CD4-positive, alpha-beta T cell treated with Interleukin-6 for 4 hours (primary cell): ENCODE results near the gene KIDINS220.
"Not testable (repeated sequence)": the region's sequence is repeated elsewhere in the genome, so short reads cannot be mapped to it uniquely, and the experiment has no call there.

Experiments
- DNase-seq: peaks from one replicate; pipeline ENCODE4 v3.0.0-alpha.2; 2020; ENCODE audit warnings: mixed read lengths

KIDINS220 gene

GRCh38 chr2:8750221-8750620 is 87.2 kb downstream of the KIDINS220 start:
- DNase-seq: no peak

GRCh38 chr2:8743261-8743660 is 94.2 kb downstream of the KIDINS220 start:
- DNase-seq: no peak

- no peak for DNase-seq
Observed at GRCh38 chr2:8740136-8740535, 97.3 kb downstream of the KIDINS220 start.

- no peak for DNase-seq
Observed at GRCh38 chr2:8737571-8738175, 99.7 kb downstream of the KIDINS220 start.

GRCh38 chr2:8732601-8733000 is 104.8 kb downstream of the KIDINS220 start:
- DNase-seq: no peak

GRCh38 chr2:8729939-8730338 is 107.5 kb downstream of the KIDINS220 start:
- no peak for DNase-seq

DNA sequence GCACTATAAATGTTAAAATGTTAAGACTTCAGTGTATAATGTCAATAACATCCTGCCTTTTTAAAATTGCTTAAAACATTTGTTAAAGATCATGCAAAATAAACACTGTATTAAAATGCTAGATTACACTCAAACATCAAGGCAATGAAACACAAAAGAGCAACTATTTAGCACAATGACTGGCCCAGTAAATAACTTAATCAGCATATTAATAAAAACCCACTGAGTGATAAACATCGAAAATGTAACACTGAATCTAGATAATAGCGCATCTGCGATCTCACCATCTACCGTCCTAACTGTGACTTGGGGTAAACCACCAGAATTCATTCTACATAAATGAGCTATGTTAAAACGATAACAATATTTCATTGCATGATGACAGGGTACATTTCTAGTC is 108.3 kb downstream of the KIDINS220 start:
- DNase-seq: not testable (repeated sequence)

DNA sequence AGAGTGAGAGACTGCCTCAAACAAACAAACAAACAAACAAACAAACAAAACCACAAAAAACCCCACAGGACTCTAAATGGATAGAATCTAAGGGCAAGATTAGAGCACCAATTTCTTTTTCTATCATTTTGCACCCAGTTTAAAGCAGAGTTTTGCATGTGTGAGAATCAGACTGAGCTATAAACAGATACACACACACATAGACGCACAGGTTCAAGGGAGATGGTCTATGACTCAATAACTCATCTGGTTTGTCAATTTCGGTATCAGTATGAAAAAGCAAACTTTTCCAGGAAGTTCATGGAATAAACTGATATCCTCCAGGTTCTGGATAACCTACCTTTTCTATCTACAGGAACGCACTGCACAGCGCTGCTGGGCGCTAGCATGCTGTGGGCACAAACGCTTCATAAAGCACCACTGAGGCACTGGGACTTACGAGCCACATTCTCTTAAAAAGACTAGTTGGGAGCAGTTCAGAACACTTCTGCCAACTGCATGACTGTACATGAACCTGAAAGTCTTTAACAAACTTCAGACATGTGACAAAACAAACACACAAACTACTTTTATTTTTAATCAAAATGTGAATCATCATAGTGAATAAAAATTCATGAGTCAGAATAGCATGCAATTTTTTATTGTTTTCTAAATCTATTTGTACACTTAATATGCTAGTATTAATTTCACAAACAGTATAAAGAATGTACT is 109.0 kb downstream of the KIDINS220 start:
- DNase-seq: no peak

- no peak for DNase-seq
Observed at GRCh38 chr2:8725838-8726237, 111.6 kb downstream of the KIDINS220 start.

DNA sequence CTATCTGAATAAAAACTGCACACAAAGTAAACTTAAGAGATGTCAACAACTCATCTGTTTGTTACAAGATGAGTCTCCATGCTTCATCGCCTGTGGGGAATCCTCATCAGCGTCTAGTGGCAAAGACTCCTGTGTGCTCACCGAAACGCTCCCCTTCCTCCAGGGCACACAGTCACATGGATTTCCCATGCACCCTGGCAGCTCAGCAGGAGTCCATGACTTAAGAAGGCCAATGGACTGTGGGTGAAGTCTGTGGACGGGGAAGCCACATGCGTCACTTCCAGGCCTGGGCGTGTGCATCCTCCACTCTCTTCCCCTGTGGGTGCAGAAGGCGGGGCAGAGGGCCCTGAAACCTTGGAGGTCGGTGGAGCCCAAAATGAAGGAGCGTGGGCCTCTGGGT is 114.4 kb downstream of the KIDINS220 start:
- DNase-seq: no peak

- no peak for DNase-seq
Observed at GRCh38 chr2:8721410-8721809, 116.0 kb downstream of the KIDINS220 start.

GRCh38 chr2:8720741-8721140 is 116.7 kb downstream of the KIDINS220 start:
- no peak for DNase-seq

GRCh38 chr2:8719528-8719927 is 117.9 kb downstream of the KIDINS220 start:
- no peak for DNase-seq

GRCh38 chr2:8714971-8715370 is 122.4 kb downstream of the KIDINS220 start:
- DNase-seq: no peak

GRCh38 chr2:8714283-8714682 is 123.1 kb downstream of the KIDINS220 start:
- DNase-seq: no peak

- DNase-seq: no peak
Observed at GRCh38 chr2:8710951-8711350, 126.5 kb downstream of the KIDINS220 start.

DNA sequence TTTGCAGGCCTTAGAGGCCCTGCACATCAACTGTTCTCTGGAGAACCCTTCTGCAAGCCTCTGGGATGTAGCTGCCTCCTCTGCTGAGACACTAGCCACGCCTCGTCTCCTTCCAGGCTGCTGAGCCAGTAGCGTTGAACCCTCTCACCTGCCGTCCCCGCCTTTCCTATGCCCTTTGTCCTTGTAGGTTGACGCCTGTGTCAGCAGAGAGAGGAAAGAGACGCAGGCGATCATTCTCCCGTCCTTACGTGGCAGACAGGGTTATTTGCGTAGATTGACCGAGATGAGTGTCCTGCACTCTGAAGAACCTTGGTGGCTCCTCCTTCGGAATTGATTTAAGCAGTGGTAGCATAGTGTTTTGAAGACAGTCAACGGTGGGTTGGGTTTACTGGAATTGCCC is 127.8 kb downstream of the KIDINS220 start:
- DNase-seq: no peak

GRCh38 chr2:8704906-8705305 is 132.5 kb downstream of the KIDINS220 start:
- no peak for DNase-seq

GRCh38 chr2:8701681-8702379 is 135.6 kb downstream of the KIDINS220 start:
- no peak for DNase-seq

- DNase-seq: no peak
Observed at GRCh38 chr2:8699839-8700238, 137.6 kb downstream of the KIDINS220 start.

GRCh38 chr2:8697190-8697589 is 140.2 kb downstream of the KIDINS220 start:
- no peak for DNase-seq

- DNase-seq: no peak
Observed at GRCh38 chr2:8694737-8695136, 142.7 kb downstream of the KIDINS220 start.

- DNase-seq: peak; percentile 41
Observed at GRCh38 chr2:8693157-8693821, 144.1 kb downstream of the KIDINS220 start.

GRCh38 chr2:8692783-8693156 is 144.6 kb downstream of the KIDINS220 start:
- no peak for DNase-seq
